OCI-LY1 (cell line): ENCODE results near the gene CAMK2D.

Experiments used
- H2AFZ ChIP-seq: fragments of 200-600 bp; sonication (generic), shearing (Covaris generic); 2 replicates; pipeline ENCODE4 v1.6.0; 2014; ENCODE audit warnings: antibody characterized with exemption, mild to moderate bottlenecking, low read length
- H3F3A ChIP-seq: fragments of 200-600 bp; sonication (generic), shearing (Covaris generic); 2 replicates; pipeline ENCODE4 v1.6.0; 2014; ENCODE audit warnings: mild to moderate bottlenecking, antibody characterized with exemption, low read length, moderate library complexity; ENCODE audit not compliant: insufficient read depth
- H3K27ac ChIP-seq: fragments of 200-600 bp; sonication (generic); 2 replicates; pipeline ENCODE4 v1.5.1; 2014; ENCODE audit warnings: low read length, mixed run types, mild to moderate bottlenecking, low read depth; ENCODE audit not compliant: poor library complexity, severe bottlenecking
- H3K27me3 ChIP-seq: fragments of 200-600 bp; sonication (generic); 2 replicates; pipeline ENCODE4 v1.6.0; 2014; ENCODE audit warnings: antibody characterized with exemption, mild to moderate bottlenecking, low read length, moderate library complexity; ENCODE audit not compliant: insufficient read depth
- H3K36me3 ChIP-seq: fragments of 200-600 bp; sonication (generic); 2 replicates; pipeline ENCODE4 v1.6.1; 2014; ENCODE audit warnings: mild to moderate bottlenecking, antibody characterized with exemption, low read length, moderate library complexity, mixed read lengths; ENCODE audit not compliant: insufficient read depth
- H3K4me1 ChIP-seq: fragments of 200-600 bp; sonication (generic); 2 replicates; pipeline ENCODE4 v1.5.1; 2014; ENCODE audit warnings: mild to moderate bottlenecking, low read length, moderate library complexity; ENCODE audit not compliant: insufficient read depth, severe bottlenecking
- H3K4me2 ChIP-seq: fragments of 200-600 bp; sonication (generic), shearing (Covaris generic); 2 replicates; pipeline ENCODE4 v1.6.1; 2014; ENCODE audit warnings: low read length
- H3K4me3 ChIP-seq: fragments of 200-600 bp; sonication (generic); 2 replicates; pipeline ENCODE4 v1.5.1; 2014; ENCODE audit warnings: low read length, low read depth, mild to moderate bottlenecking, mixed read lengths; ENCODE audit not compliant: poor library complexity, severe bottlenecking
- H3K79me2 ChIP-seq: fragments of 200-600 bp; shearing (Covaris generic); 2 replicates; pipeline ENCODE4 v1.6.1; 2016; ENCODE audit warnings: mixed run types, low read length, mixed read lengths; ENCODE audit not compliant: insufficient read depth
- H3K9ac ChIP-seq: fragments of 200-600 bp; sonication (generic), shearing (Covaris generic); 2 replicates; pipeline ENCODE4 v1.6.1; 2014; ENCODE audit warnings: mild to moderate bottlenecking, low read length, mixed read lengths
- H3K9me2 ChIP-seq: fragments of 200-600 bp; sonication (generic), shearing (Covaris generic); 2 replicates; pipeline ENCODE4 v1.6.1; 2014; ENCODE audit warnings: low read depth, mild to moderate bottlenecking, low read length, mixed read lengths
- H3K9me3 ChIP-seq: fragments of 200-600 bp; shearing (Covaris generic); 2 replicates; pipeline ENCODE4 v1.6.1; 2014; ENCODE audit warnings: low read length, mixed read lengths
- H4K20me1 ChIP-seq: fragments of 200-600 bp; sonication (generic), shearing (Covaris generic); 2 replicates; pipeline ENCODE4 v1.6.0; 2016; ENCODE audit warnings: mild to moderate bottlenecking, low read length; ENCODE audit not compliant: insufficient read depth
- EZH2 ChIP-seq: fragments of 200-600 bp; sonication (generic), shearing (Covaris generic); IDR thresholded peaks from 2 replicates; pipeline ENCODE4 v1.8.0; 2017; ENCODE audit warnings: borderline replicate concordance, mixed run types, mild to moderate bottlenecking, antibody characterized with exemption, low read length, moderate library complexity, mixed read lengths
- TF ChIP-seq, protein P1 (sequence below): fragments of 200-600 bp; sonication (generic), shearing (Covaris generic); IDR thresholded peaks from 2 replicates; pipeline ENCODE4 v1.5.1; 2017; ENCODE audit warnings: mild to moderate bottlenecking, antibody characterized with exemption, low read length, moderate library complexity, mixed read lengths

The CAMK2D gene

DNA sequence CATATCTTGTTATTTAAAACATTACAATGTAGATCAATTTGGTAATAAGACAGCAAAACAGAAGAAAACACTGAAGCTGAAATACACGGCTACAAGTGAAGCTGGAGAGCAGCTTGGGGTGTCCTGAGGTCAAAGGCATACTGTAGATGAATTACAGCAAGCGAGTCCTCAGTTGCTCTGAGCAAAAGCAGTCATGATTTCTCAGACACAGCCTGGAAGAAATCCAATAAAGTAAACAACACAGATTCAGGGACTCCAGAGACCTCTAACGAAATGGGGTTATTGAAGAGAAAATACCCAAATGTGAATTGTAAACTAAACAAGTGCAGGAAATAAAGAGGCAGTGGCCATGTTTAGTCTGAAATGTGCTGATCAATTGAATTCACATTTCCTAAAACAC, 324.4 kb downstream of the CAMK2D start:
- Histone ChIP-seq H3F3A (no peaks in the 10 kb centered on the region), H3K4me1 (no peaks in the 10 kb centered on the region), H4K20me1 (no peaks in the 10 kb centered on the region), H3K27me3 (no peaks in the 10 kb centered on the region), H3K9ac (no peak overlapping the region), H2AFZ (no peak overlapping the region), H3K9me3 (no peaks in the 10 kb centered on the region), H3K9me2 (no peaks in the 10 kb centered on the region), H3K27ac (no peak overlapping the region), H3K4me2 (no peak overlapping the region), H3K4me3 (no peak overlapping the region), H3K79me2 (no peaks in the 10 kb centered on the region), H3K36me3 (no peaks in the 10 kb centered on the region)
- no peak for TF ChIP-seq EZH2
- TF ChIP-seq, protein P1, sequence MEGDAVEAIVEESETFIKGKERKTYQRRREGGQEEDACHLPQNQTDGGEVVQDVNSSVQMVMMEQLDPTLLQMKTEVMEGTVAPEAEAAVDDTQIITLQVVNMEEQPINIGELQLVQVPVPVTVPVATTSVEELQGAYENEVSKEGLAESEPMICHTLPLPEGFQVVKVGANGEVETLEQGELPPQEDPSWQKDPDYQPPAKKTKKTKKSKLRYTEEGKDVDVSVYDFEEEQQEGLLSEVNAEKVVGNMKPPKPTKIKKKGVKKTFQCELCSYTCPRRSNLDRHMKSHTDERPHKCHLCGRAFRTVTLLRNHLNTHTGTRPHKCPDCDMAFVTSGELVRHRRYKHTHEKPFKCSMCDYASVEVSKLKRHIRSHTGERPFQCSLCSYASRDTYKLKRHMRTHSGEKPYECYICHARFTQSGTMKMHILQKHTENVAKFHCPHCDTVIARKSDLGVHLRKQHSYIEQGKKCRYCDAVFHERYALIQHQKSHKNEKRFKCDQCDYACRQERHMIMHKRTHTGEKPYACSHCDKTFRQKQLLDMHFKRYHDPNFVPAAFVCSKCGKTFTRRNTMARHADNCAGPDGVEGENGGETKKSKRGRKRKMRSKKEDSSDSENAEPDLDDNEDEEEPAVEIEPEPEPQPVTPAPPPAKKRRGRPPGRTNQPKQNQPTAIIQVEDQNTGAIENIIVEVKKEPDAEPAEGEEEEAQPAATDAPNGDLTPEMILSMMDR = no peak

- Histone ChIP-seq H2AFZ (no peak overlapping the region), H4K20me1 (no peaks in the 10 kb centered on the region), H3K27me3 (no peaks in the 10 kb centered on the region), H3K4me2 (no peak overlapping the region), H3F3A (no peaks in the 10 kb centered on the region), H3K4me1 (no peaks in the 10 kb centered on the region), H3K79me2 (no peaks in the 10 kb centered on the region), H3K4me3 (no peak overlapping the region), H3K9me2 (no peaks in the 10 kb centered on the region), H3K27ac (no peak overlapping the region), H3K9ac (no peak overlapping the region), H3K9me3 (no peaks in the 10 kb centered on the region), H3K36me3 (no peaks in the 10 kb centered on the region; the same call in 1 of the 2 replicates)
- no peak for TF ChIP-seq EZH2
- TF ChIP-seq, protein P1 = no peak
Observed at GRCh38 chr4:113436360-113436759, 325.2 kb downstream of the CAMK2D start.

DNA sequence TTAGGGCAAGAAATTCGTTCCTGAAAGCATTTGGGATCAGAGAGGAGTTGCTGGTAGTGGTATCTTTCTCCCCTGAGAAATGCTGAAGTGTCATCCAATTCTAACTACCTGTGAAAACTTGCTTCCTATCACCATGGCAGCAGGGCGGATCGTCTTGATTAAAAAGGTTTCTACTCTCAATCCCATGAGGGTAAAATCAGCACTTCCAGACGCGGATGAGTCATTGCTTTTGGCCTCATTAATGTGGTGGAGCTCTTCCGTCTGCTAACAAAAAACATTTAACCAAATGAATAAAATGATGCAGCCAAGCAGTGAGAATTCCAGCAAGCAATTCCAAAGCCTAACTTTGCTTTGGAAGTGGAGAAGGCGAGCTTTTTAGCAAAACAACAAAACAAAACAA, 325.6 kb downstream of the CAMK2D start:
- Histone ChIP-seq H3K4me1 (no peaks in the 10 kb centered on the region), H3K79me2 (no peaks in the 10 kb centered on the region), H3K9me3 (no peaks in the 10 kb centered on the region), H2AFZ (no peak overlapping the region), H3K9me2 (no peaks in the 10 kb centered on the region), H4K20me1 (no peaks in the 10 kb centered on the region), H3K27ac (no peak overlapping the region), H3K27me3 (no peaks in the 10 kb centered on the region), H3K36me3 (no peaks in the 10 kb centered on the region; the same call in 1 of the 2 replicates), H3K9ac (no peak overlapping the region), H3K4me3 (no peak overlapping the region), H3F3A (no peaks in the 10 kb centered on the region), H3K4me2 (no peak overlapping the region)
- TF ChIP-seq, protein P1 = no peak
- TF ChIP-seq EZH2 = no peak
